ENCODE data around the gene COL3A1.

COL3A1 gene

GRCh38 chr2:188965563-188965962 is 8.6 kb upstream of the COL3A1 start:
- DNase-seq (ENCODE audit: low read depth) = no peak
- no peak for TF ChIP-seq CTCF (IDR thresholded peaks at IDR 0.05; ENCODE audit: low read depth, low read length, missing control alignments)
- H3K4me3 ChIP-seq (ENCODE audit: low read depth, low read length) = no peak overlapping the region

GRCh38 chr2:188966079-188966571 is 8.0 kb upstream of the COL3A1 start:
- TF ChIP-seq CTCF (IDR thresholded peaks at IDR 0.05; ENCODE audit: low read depth, low read length, missing control alignments) = no peak
- no peak overlapping the region for H3K4me3 ChIP-seq (ENCODE audit: low read depth, low read length)
- DNase-seq (ENCODE audit: low read depth) = no peak

GRCh38 chr2:188966728-188967440 is 7.3 kb upstream of the COL3A1 start:
- no peak for DNase-seq (ENCODE audit: low read depth)
- no peak for TF ChIP-seq CTCF (IDR thresholded peaks at IDR 0.05; ENCODE audit: low read depth, low read length, missing control alignments)

GRCh38 chr2:188969236-188969635 is 4.9 kb upstream of the COL3A1 start:
- DNase-seq (ENCODE audit: low read depth) = no peak
- TF ChIP-seq CTCF (IDR thresholded peaks at IDR 0.05; ENCODE audit: low read depth, low read length, missing control alignments) = no peak
- no peak overlapping the region for H3K4me3 ChIP-seq (ENCODE audit: low read depth, low read length)

More at GRCh38 chr2:188966728-188967440, 7.3 kb upstream of the COL3A1 start:
- no peak overlapping the region for H3K4me3 ChIP-seq (ENCODE audit: low read depth, low read length)

- TF ChIP-seq CTCF (IDR thresholded peaks at IDR 0.05; ENCODE audit: low read depth, low read length, missing control alignments) = no peak
- no peak for DNase-seq (ENCODE audit: low read depth)
- H3K4me3 ChIP-seq (ENCODE audit: low read depth, low read length) = no peak overlapping the region
Observed at GRCh38 chr2:188969651-188970050, 4.5 kb upstream of the COL3A1 start.

- no peak overlapping the region for H3K4me3 ChIP-seq (ENCODE audit: low read depth, low read length)
- no peak for TF ChIP-seq CTCF (IDR thresholded peaks at IDR 0.05; ENCODE audit: low read depth, low read length, missing control alignments)
- no peak for DNase-seq (ENCODE audit: low read depth)
Observed at GRCh38 chr2:188970211-188970610, 4.0 kb upstream of the COL3A1 start.

GRCh38 chr2:188971432-188971861 is 2.7 kb upstream of the COL3A1 start:
- no peak for DNase-seq (ENCODE audit: low read depth)
- TF ChIP-seq CTCF (IDR thresholded peaks at IDR 0.05; ENCODE audit: low read depth, low read length, missing control alignments) = no peak

More at GRCh38 chr2:188971432-188971861, 2.7 kb upstream of the COL3A1 start:
- H3K4me3 ChIP-seq (ENCODE audit: low read depth, low read length) = no peak overlapping the region
